Activated CD4-positive, alpha-beta T cell treated with anti-CD3 and anti-CD28 coated beads for 36 hours (primary cell): ENCODE results near the gene CD209. TPM values are rescaled to one million over a fixed set of nuclear protein-coding genes. Genes with fewer than 3 reads are reported as not detected.
A peak's percentile ranks its signal among the peaks of the same experiment; 100 is the strongest.

Experiments
- ATAC-seq: fragments of 200-7000 bp; cut with Tn5 transposase; one replicate; pipeline ENCODE4 v1.10.0; 2021; ENCODE audit warnings: mild to moderate bottlenecking, moderate library complexity
- CTCF ChIA-PET: fragments of 350-600 bp; sonication (Branson Sonifier 250); formaldehyde crosslinking; loops from one replicate; lab custom pipeline; 2021; ENCODE audit warnings: antibody characterized with exemption; lab: Charles Lee
- POLR2A ChIA-PET: fragments of 350-600 bp; sonication (Branson Sonifier 250); formaldehyde crosslinking; loops from one replicate; lab custom pipeline; 2021; ENCODE audit warnings: antibody characterized with exemption, inconsistent platforms; lab: Charles Lee
- DNase-seq: peaks from one replicate; pipeline ENCODE4 v3.0.0-alpha.2; 2020
- H3K27ac Mint-ChIP-seq: one replicate; pipeline ENCODE4 v1.8.0; 2021; ENCODE audit warnings: mixed read lengths
- H3K27me3 Mint-ChIP-seq: one replicate; pipeline ENCODE4 v1.8.0; 2021; ENCODE audit warnings: mixed read lengths
- H3K36me3 Mint-ChIP-seq: one replicate; pipeline ENCODE4 v1.8.0; 2021; ENCODE audit warnings: low read depth, mixed read lengths
- H3K4me1 Mint-ChIP-seq: one replicate; pipeline ENCODE4 v1.8.0; 2021; ENCODE audit warnings: mixed read lengths
- H3K4me3 Mint-ChIP-seq: one replicate; pipeline ENCODE4 v1.8.0; 2021; ENCODE audit warnings: mild to moderate bottlenecking, moderate library complexity, mixed read lengths
- H3K9me3 Mint-ChIP-seq: one replicate; pipeline ENCODE4 v1.8.0; 2021; ENCODE audit warnings: low read depth, mixed read lengths
- intact Hi-C, 2 experiments: fragments of 100-400 bp; cut with DNase I in 1 of 2; cut with micrococcal nuclease in 1 of 2; formaldehyde crosslinking; loops; one replicate each; pipeline versions ENCODE4 v1.14.2 to v1.15.1; 2022 to 2024; cut with DNase I, micrococcal nuclease
- total RNA-seq, 2 experiments: library from RNA; stranded (reverse); gene quantifications; one replicate each; pipeline ENCODE4 v1.2.3, GENCODE V29; 2021

Gene CD209
- total RNA-seq, 2 experiments from 2014 or later, result not detected

DNA sequence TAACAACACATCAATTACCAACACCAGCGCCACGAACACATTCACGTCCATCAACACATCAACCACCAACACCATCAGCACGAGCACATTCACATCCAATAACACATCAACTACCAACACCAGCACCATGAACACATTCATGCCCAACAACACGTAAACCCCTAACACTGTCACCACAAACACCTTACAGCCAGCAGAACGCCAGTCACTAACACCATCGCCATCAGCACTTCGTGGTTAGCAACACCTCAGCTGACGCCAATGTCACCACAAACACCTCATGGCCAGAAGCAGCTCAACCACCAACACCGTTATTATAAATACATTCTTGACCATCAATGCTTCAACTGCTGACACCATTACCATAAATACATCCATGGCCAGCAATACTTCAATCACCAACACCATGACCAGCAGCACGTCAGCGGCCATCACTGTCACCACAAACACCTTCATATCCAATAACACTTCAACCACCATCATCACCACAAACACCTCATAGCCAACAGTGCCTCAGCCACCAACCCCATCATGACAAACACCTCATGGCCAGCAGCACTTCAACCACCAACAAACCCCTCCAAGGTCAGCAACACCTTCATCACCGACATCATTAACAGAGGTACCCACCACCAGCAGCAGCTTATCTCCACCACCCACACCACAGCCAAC is 54.8 kb downstream of the CD209 start:
- H3K4me3 Mint-ChIP-seq, result no peak overlapping the region
- peak; percentile 55 for ATAC-seq
- CTCF ChIA-PET, result no interaction called here
- H3K9me3 Mint-ChIP-seq, result no peaks in the 10 kb centered on the region
- no peak for DNase-seq
- no peaks in the 10 kb centered on the region for H3K4me1 Mint-ChIP-seq
- H3K36me3 Mint-ChIP-seq, result no peaks in the 10 kb centered on the region
- peaks cover 5% of the 10 kb centered on the region for H3K27me3 Mint-ChIP-seq
- intact Hi-C loops, result no loop called here
- H3K27ac Mint-ChIP-seq, result no peak overlapping the region
- POLR2A ChIA-PET, result no interaction called here

DNA sequence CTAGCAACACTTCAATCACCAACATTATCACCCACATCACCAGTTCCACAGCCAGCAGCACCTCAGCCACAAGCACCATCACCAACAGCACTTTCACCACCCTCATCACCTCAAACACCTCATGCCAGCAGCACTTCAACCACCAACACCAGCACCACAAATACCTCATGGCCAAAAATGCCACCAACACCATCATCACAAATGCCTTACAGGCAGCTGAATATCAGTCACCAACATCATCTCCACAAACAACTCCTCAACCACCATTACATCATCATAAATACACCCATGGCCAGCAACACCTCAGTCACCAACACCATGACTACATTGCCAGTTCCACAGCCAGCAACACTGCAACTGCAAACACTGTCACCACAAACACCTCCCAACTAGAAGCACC is 55.8 kb downstream of the CD209 start:
- no peaks in the 10 kb centered on the region for H3K4me1 Mint-ChIP-seq
- no peaks in the 10 kb centered on the region for H3K9me3 Mint-ChIP-seq
- POLR2A ChIA-PET, result no interaction called here
- ATAC-seq (peak; percentile 23), DNase-seq (no peak)
- H3K4me3 Mint-ChIP-seq, result no peak overlapping the region
- H3K27ac Mint-ChIP-seq, result no peak overlapping the region
- intact Hi-C loops, result no loop called here
- CTCF ChIA-PET, result interaction anchor here (1.0 kb wide), 1 partner anchor 10 kb away, joined by 3 read pairs; the partner anchor contains the start of gene TRAPPC5
- H3K27me3 Mint-ChIP-seq, result peaks cover 3% of the 10 kb centered on the region
- H3K36me3 Mint-ChIP-seq, result no peaks in the 10 kb centered on the region

DNA sequence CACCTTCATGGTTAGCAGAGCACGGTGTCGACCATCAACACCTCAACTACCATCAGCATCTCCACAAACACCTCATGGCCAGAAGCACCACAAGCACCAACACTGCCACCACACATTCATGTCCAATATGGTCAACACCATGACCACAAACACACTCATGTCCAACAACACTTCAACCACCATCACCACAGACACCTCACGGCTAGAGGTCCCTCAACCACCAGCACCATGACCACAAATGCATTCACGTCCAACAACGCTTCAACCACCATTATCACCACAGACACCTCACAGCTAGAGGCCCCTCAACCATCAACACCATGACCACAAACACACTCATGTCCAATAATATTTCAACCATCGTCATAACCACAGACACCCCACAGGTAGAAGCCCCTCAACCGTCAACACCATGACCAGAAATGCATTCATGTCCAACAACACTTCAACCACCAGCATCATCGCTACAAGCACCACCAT is 56.5 kb downstream of the CD209 start:
- no peak for ATAC-seq
- peaks cover 2% of the 10 kb centered on the region for H3K27me3 Mint-ChIP-seq
- H3K9me3 Mint-ChIP-seq, result no peaks in the 10 kb centered on the region
- intact Hi-C loops, result no loop called here
- ChIA-PET POLR2A (no interaction called here), CTCF (interaction anchor here (1.0 to 1.2 kb wide), 2 partner anchors 10 to 122 kb away, joined by 3 read pairs; partner anchors contain the start of gene TRAPPC5)
- no peak overlapping the region for H3K4me3 Mint-ChIP-seq
- H3K4me1 Mint-ChIP-seq, result no peaks in the 10 kb centered on the region
- H3K27ac Mint-ChIP-seq, result no peak overlapping the region
- no peaks in the 10 kb centered on the region for H3K36me3 Mint-ChIP-seq
- no peak for DNase-seq

Other genes with a start within 250 kb of the CD209 start
- 1 to 10 TPM; 5.1 to 8.5 TPM for gene ZNF358, start 231.4 kb downstream of the CD209 start, total RNA-seq
- 1 to 10 TPM; 6.7 to 7.7 TPM for gene MCOLN1, start 224.9 kb downstream of the CD209 start, total RNA-seq
- gene PNPLA6, start 211.8 kb downstream of the CD209 start, total RNA-seq, result 100 to 1,000 TPM in 1 of 2 experiments, 10 to 100 TPM in 1; 82.2 to 108 TPM
- gene CAMSAP3, start 151.7 kb downstream of the CD209 start, total RNA-seq, result under 1 TPM; 0.50 to 0.58 TPM
- 10 to 100 TPM; 45.9 to 48.3 TPM for gene XAB2, start 118.0 kb downstream of the CD209 start, total RNA-seq
- 10 to 100 TPM; 45.1 to 99.4 TPM for gene PET100, start 117.7 kb downstream of the CD209 start, total RNA-seq
- 1 to 10 TPM; 1.7 to 1.8 TPM for gene PCP2, start 113.8 kb downstream of the CD209 start, total RNA-seq
- 10 to 100 TPM; 75.2 to 83.0 TPM for gene STXBP2, start 110.4 kb downstream of the CD209 start, total RNA-seq
- gene RETN, start 78.5 kb downstream of the CD209 start, total RNA-seq, result not detected
- gene MCEMP1, start 70.4 kb downstream of the CD209 start, total RNA-seq, result not detected
- gene TRAPPC5, start 66.7 kb downstream of the CD209 start, total RNA-seq, result 10 to 100 TPM; 90.2 to 95.2 TPM
- 1 to 10 TPM; 2.6 to 3.5 TPM for gene FCER2, start 45.4 kb downstream of the CD209 start, total RNA-seq
- not detected for gene CLEC4G, start 15.4 kb downstream of the CD209 start, total RNA-seq
- not detected for gene CLEC4M, start 15.7 kb upstream of the CD209 start, total RNA-seq
- gene EVI5L, start 82.7 kb upstream of the CD209 start, total RNA-seq, result 1 to 10 TPM; 4.8 to 5.9 TPM
- gene PRR36, start 126.9 kb upstream of the CD209 start, total RNA-seq, result under 1 TPM; 0.09 to 0.14 TPM
- not detected for gene LRRC8E, start 141.0 kb upstream of the CD209 start, total RNA-seq
- 10 to 100 TPM; 32.2 to 33.7 TPM for gene MAP2K7, start 156.3 kb upstream of the CD209 start, total RNA-seq
- 1 to 10 TPM; 2.6 to 3.2 TPM for gene TGFBR3L, start 167.3 kb upstream of the CD209 start, total RNA-seq
- gene SNAPC2, start 172.8 kb upstream of the CD209 start, total RNA-seq, result 10 to 100 TPM; 14.6 to 16.2 TPM
- under 1 TPM; 0.47 to 0.82 TPM for gene CTXN1, start 178.6 kb upstream of the CD209 start, total RNA-seq
- 10 to 100 TPM; 80.4 to 84.0 TPM for gene TIMM44, start 196.1 kb upstream of the CD209 start, total RNA-seq